Neural cell (in vitro differentiated cells): ENCODE measurements around the gene TEX38.

Experiments
- EP300 ChIP-seq: fragments of 450-650 bp; conservative IDR thresholded peaks from 2 replicates; pipeline ENCODE4 v1.6.1; 2014; ENCODE audit warnings: antibody characterized with exemption, mild to moderate bottlenecking, moderate library complexity; ENCODE audit not compliant: poor library complexity, severe bottlenecking
- POLR2AphosphoS5 ChIP-seq: IDR thresholded peaks from 2 replicates; pipeline ENCODE4 v1.6.1; 2012
- SMC3 ChIP-seq: fragments of 450-650 bp; conservative IDR thresholded peaks from 2 replicates; pipeline ENCODE4 v1.6.1; 2014; ENCODE audit warnings: antibody characterized with exemption, mild to moderate bottlenecking, moderate library complexity; ENCODE audit not compliant: poor library complexity
- TAF1 ChIP-seq: IDR thresholded peaks from 2 replicates; pipeline ENCODE4 v1.6.1; 2012; ENCODE audit warnings: low read depth
- TF ChIP-seq, protein P1 (sequence below): fragments of 450-650 bp; IDR thresholded peaks from 2 replicates; pipeline ENCODE4 v1.5.1; 2014; ENCODE audit warnings: antibody characterized with exemption, mild to moderate bottlenecking, moderate library complexity; ENCODE audit not compliant: poor library complexity, severe bottlenecking
- TF ChIP-seq, protein P2 (sequence below): IDR thresholded peaks from 2 replicates; pipeline ENCODE4 v1.6.1; 2012; ENCODE audit warnings: borderline replicate concordance

GRCh38 chr1:46719689-46720088 lies 48.0 kb downstream of the TEX38 start:
- TF ChIP-seq, protein P1, sequence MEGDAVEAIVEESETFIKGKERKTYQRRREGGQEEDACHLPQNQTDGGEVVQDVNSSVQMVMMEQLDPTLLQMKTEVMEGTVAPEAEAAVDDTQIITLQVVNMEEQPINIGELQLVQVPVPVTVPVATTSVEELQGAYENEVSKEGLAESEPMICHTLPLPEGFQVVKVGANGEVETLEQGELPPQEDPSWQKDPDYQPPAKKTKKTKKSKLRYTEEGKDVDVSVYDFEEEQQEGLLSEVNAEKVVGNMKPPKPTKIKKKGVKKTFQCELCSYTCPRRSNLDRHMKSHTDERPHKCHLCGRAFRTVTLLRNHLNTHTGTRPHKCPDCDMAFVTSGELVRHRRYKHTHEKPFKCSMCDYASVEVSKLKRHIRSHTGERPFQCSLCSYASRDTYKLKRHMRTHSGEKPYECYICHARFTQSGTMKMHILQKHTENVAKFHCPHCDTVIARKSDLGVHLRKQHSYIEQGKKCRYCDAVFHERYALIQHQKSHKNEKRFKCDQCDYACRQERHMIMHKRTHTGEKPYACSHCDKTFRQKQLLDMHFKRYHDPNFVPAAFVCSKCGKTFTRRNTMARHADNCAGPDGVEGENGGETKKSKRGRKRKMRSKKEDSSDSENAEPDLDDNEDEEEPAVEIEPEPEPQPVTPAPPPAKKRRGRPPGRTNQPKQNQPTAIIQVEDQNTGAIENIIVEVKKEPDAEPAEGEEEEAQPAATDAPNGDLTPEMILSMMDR: no peak
- TF ChIP-seq EP300 (no peak), POLR2AphosphoS5 (no peak), SMC3 (no peak), TAF1 (no peak)
- TF ChIP-seq, protein P2, sequence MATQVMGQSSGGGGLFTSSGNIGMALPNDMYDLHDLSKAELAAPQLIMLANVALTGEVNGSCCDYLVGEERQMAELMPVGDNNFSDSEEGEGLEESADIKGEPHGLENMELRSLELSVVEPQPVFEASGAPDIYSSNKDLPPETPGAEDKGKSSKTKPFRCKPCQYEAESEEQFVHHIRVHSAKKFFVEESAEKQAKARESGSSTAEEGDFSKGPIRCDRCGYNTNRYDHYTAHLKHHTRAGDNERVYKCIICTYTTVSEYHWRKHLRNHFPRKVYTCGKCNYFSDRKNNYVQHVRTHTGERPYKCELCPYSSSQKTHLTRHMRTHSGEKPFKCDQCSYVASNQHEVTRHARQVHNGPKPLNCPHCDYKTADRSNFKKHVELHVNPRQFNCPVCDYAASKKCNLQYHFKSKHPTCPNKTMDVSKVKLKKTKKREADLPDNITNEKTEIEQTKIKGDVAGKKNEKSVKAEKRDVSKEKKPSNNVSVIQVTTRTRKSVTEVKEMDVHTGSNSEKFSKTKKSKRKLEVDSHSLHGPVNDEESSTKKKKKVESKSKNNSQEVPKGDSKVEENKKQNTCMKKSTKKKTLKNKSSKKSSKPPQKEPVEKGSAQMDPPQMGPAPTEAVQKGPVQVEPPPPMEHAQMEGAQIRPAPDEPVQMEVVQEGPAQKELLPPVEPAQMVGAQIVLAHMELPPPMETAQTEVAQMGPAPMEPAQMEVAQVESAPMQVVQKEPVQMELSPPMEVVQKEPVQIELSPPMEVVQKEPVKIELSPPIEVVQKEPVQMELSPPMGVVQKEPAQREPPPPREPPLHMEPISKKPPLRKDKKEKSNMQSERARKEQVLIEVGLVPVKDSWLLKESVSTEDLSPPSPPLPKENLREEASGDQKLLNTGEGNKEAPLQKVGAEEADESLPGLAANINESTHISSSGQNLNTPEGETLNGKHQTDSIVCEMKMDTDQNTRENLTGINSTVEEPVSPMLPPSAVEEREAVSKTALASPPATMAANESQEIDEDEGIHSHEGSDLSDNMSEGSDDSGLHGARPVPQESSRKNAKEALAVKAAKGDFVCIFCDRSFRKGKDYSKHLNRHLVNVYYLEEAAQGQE: no peak
